ENCODE data around the gene TDRD10.

- no peak for TF ChIP-seq CTCF (IDR thresholded peaks at IDR 0.05; ENCODE audit: low read depth, low read length, missing input control)
- no peak for TF ChIP-seq SP1 (IDR thresholded peaks at IDR 0.05)
- TF ChIP-seq YY1 (IDR thresholded peaks at IDR 0.05), result no peak
- no peak for TF ChIP-seq JUND (IDR thresholded peaks at IDR 0.05)
Measured at GRCh38 chr1:154586641-154587040, 84.6 kb downstream of the TDRD10 start.

Measured in liver (tissue), 3 donors.